ENCODE results near the gene RAPGEF1. TPM values are rescaled to one million over a fixed set of nuclear protein-coding genes. Genes with fewer than 3 reads are reported as not detected.

Gene RAPGEF1
- total and polyA plus RNA-seq, 2 of the 13 experiments (the other 11 are each of a cell fraction or from before 2014, with no cell fraction given) = 21.2 to 38.9 TPM

DNA sequence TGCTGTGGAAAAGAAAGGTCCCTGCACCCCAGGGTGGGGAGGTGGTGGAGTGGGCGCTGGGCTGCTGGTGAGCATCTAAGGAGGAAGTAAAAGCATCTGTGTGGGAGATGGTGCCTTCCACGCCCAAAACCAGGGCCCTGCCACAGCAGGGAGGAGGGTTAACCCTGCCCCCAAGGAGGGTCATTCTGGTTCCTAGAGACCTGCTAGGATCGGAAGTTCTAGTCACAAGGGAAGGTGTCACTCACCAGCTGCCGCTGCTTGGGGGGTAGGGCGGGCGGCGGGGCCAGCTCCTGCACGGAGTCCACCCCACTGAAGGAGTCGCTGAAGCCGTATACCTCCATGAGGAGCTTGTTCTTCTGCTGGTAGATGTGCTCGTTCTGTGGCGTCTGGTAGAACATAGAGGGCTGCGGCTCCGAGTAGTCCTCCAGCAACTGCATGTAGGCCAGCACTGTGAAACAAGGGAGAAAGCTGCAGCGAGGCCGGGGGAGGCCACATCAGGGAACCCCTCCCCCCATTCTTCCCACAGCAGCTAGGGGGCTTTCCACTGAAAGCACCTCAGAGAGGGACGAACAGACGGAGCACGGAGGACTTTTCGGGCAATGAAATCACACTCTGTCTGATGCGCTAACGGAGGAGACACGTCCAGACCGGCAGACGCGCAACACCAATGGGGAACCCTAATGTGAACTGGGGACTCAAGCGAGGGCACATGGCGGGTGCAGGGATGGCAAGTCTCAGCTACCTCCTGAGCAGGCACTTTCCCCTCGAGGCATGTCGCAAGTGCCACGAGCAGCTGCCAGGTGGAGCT, 118.1 kb downstream of the RAPGEF1 start:
- intact Hi-C loops (cut with micrococcal nuclease; ENCODE audit: unreplicated experiment) (no loop called here), in situ Hi-C loops (cut with HindIII; ENCODE audit: extremely low pct_ligation_motif_present, low pct_unique_long_range_greater_than_20kb) (no loop called here)
- Histone ChIP-seq H3K9me3 (ENCODE audit: low read length) (no peaks in the 10 kb centered on the region), H3K36me3 (replicated peaks in 1 of 2; ENCODE audit: control insufficient read depth in 1 of 2, insufficient read depth in 2 of 2, low read length in 2 of 2) (peaks cover 23 to 50% of the 10 kb centered on the region in 2 experiments), H4K20me1 (ENCODE audit: insufficient read depth, low read length) (no peaks in the 10 kb centered on the region), H2AFZ (ENCODE audit: low read length) (no peak overlapping the region), H3K79me2 (ENCODE audit: insufficient read depth, low read length) (no peaks in the 10 kb centered on the region), H3K27ac (ENCODE audit: extremely low read length, insufficient read depth, low read length) (no peak overlapping the region), H3K4me2 (ENCODE audit: low read depth, low read length) (no peak overlapping the region), H3K9ac (ENCODE audit: insufficient read depth, low read depth, low read length) (no peak overlapping the region), H3K4me1 (ENCODE audit: insufficient read depth, low read length) (peaks cover 21% of the 10 kb centered on the region), H3K4me3 (replicated peaks in 1 of 3; ENCODE audit: insufficient read depth in 1 of 3, low read depth in 2 of 3, low read length in 3 of 3) (no peak overlapping the region), H3K27me3 (ENCODE audit: control insufficient read depth in 1 of 2, insufficient read depth in 2 of 2, low read length in 2 of 2) (no peaks in the 10 kb centered on the region)
- CTCF ChIA-PET (ENCODE audit: low intra/inter-chr PET ratio, low total read pairs) = no interaction called here
- FAIRE-seq (no peak), DNase-seq (ENCODE audit: low spot score) (no peak), ATAC-seq (no peak)
- BruUV-seq (replicated peaks) = no TSS peak
- POLR2A ChIA-PET = interaction anchor here (1.1 kb wide), 1 partner anchor 15 kb away, joined by 4 read pairs; no protein-coding TSS in a partner anchor
- 93% methylated on average over 24 of the region's 31 CpGs for WGBS (ENCODE audit: low lambda C conversion rate)
- peak; percentile 16 for TF ChIP-seq AGO2 (optimal IDR thresholded peaks at IDR 0.05; ENCODE audit: low read depth, low read length)
- no peak for TF ChIP-seq IRF1 (CRISPR knock-in tag; IDR thresholded peaks at IDR 0.05; ENCODE audit: low read depth)

GRCh38 chr9:131620764-131621520, 118.9 kb downstream of the RAPGEF1 start:
- no peak overlapping the region for H3K9ac ChIP-seq (ENCODE audit: insufficient read depth, low read depth, low read length)
- H4K20me1 ChIP-seq (ENCODE audit: insufficient read depth, low read length) = no peaks in the 10 kb centered on the region
- CTCF ChIA-PET (ENCODE audit: low intra/inter-chr PET ratio, low total read pairs) = no interaction called here
- in situ Hi-C loops (cut with HindIII; ENCODE audit: extremely low pct_ligation_motif_present, low pct_unique_long_range_greater_than_20kb) (no loop called here), intact Hi-C loops (cut with micrococcal nuclease; ENCODE audit: unreplicated experiment) (no loop called here)
- H2AFZ ChIP-seq (ENCODE audit: low read length) = no peak overlapping the region
- H3K27me3 ChIP-seq (ENCODE audit: control insufficient read depth in 1 of 2, insufficient read depth in 2 of 2, low read length in 2 of 2) = no peaks in the 10 kb centered on the region
- H3K79me2 ChIP-seq (ENCODE audit: insufficient read depth, low read length) = no peaks in the 10 kb centered on the region
- H3K9me3 ChIP-seq (ENCODE audit: low read length) = no peaks in the 10 kb centered on the region
- H3K27ac ChIP-seq (ENCODE audit: extremely low read length, insufficient read depth, low read length) = no peak overlapping the region
- POLR2A ChIA-PET = interaction anchor here (1.2 kb wide), 1 partner anchor 15 kb away, joined by 5 read pairs; no protein-coding TSS in a partner anchor
- no peak for DNase-seq (ENCODE audit: low spot score)
- H3K4me1 ChIP-seq (ENCODE audit: insufficient read depth, low read length) = peaks cover 26% of the 10 kb centered on the region
- no peak for FAIRE-seq
- no peak overlapping the region for H3K4me2 ChIP-seq (ENCODE audit: low read depth, low read length)
- WGBS (ENCODE audit: low lambda C conversion rate) = 97% methylated on average over 3 of the region's 9 CpGs
- no peak for ATAC-seq
- no TSS peak for BruUV-seq (replicated peaks)
- H3K36me3 ChIP-seq (replicated peaks in 1 of 2; ENCODE audit: control insufficient read depth in 1 of 2, insufficient read depth in 2 of 2, low read length in 2 of 2) = peaks cover 20 to 51% of the 10 kb centered on the region in 2 experiments
- no peak overlapping the region for H3K4me3 ChIP-seq (replicated peaks in 1 of 3; ENCODE audit: insufficient read depth in 1 of 3, low read depth in 2 of 3, low read length in 3 of 3)
- TF ChIP-seq GRHL1 (CRISPR knock-in tag; conservative IDR thresholded peaks at IDR 0.05) (no peak), SRY (CRISPR knock-in tag; IDR thresholded peaks at IDR 0.05) (no peak), RFXANK (CRISPR knock-in tag; IDR thresholded peaks at IDR 0.05) (no peak), ZNF337 (CRISPR knock-in tag; IDR thresholded peaks at IDR 0.05; ENCODE audit: borderline replicate concordance, low read depth) (no peak), ATRX (CRISPR knock-in tag; IDR thresholded peaks at IDR 0.05; ENCODE audit: borderline replicate concordance) (no peak), BORCS8-MEF2B (CRISPR knock-in tag; IDR thresholded peaks at IDR 0.05) (no peak), SRF (IDR thresholded peaks at IDR 0.05; ENCODE audit: low read depth, low read length) (no peak), ZBTB42 (CRISPR knock-in tag; IDR thresholded peaks at IDR 0.05) (no peak), MYPOP (CRISPR knock-in tag; IDR thresholded peaks at IDR 0.05) (no peak)
- TF ChIP-seq, protein P1, sequence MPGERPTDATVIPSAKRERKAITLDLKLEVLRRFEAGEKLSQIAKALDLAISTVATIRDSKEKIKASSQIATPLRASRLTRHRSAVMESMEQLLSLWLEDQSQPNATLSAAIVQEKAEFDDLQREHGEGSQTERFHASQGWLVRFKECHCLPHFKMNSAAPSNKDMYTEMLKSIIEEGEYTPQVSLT (CRISPR knock-in tag; IDR thresholded peaks at IDR 0.05; ENCODE audit: borderline replicate concordance, low read depth) = no peak
